Embryonic facial prominence (tissue), 1 donor: ENCODE measurements around the gene DLAT.
"Not testable (repeated sequence)": the region's sequence is repeated elsewhere in the genome, so short reads cannot be mapped to it uniquely, and the experiment has no call there.

Source experiments
- DNase-seq: peaks from one replicate; pipeline ENCODE4 v3.0.0-alpha.2; 2016; ENCODE audit errors: extremely low spot score

The DLAT gene

GRCh38 chr11:112005422-112006094, 19.6 kb upstream of the DLAT start:
- DNase-seq, result no peak

- DNase-seq, result not testable (repeated sequence)
Observed at GRCh38 chr11:112006095-112006441, 19.1 kb upstream of the DLAT start.

- not testable (repeated sequence) for DNase-seq
Observed at GRCh38 chr11:112011451-112011850, 13.8 kb upstream of the DLAT start.

- no peak for DNase-seq
Observed at GRCh38 chr11:112012874-112013273, 12.3 kb upstream of the DLAT start.

- DNase-seq, result no peak
Observed at GRCh38 chr11:112013497-112014164, 11.6 kb upstream of the DLAT start.

- no peak for DNase-seq
Observed at GRCh38 chr11:112016088-112016764, 9.0 kb upstream of the DLAT start.

DNA sequence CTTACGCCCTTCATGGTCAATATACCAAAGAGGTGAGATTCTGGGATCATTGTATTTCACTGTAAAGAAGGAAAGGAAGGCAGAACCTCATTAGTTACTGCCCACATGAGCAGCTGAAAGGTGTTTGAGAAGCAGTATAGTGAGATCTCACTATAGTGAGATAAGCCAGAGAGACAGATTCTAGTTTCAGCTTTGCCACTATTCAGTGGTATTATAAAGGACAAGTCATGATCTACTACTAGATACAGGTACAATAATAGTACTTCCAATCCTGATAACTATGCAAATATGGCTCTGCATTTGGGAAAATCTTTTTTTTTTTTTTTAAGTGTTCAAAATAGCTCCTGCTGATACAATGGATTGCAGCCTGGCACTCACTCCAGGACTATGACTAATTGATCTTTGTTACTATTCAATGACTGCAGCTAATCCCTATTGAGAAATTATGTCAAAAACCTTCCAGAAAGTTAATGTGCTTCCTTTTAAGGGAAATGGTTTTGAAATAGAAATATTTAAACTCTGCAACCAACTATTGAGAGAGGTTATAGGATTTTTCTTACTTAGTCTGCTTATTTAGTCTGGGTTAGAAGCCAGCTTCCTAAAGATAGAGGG, 8.3 kb upstream of the DLAT start:
- DNase-seq, result no peak

GRCh38 chr11:112017538-112017937, 7.7 kb upstream of the DLAT start:
- no peak for DNase-seq

DNA sequence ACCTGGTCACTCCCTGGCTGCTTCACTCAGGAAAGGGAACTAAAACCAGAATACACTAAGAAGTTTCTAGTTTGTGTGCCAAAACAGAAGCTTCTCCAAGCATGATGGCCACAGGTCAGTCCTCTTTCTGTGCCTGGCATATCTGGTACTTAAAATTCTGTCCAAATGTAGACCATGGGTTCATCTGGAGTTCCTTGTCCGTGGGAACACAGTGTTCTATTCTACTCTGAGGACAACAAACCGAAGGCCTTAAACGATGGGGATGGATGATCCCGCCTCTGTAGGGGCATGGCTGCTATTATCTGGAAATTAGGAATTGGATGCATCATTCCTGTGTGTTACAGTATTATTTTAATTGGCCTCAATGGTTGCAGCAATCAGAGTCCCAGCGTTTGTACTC, 6.1 kb upstream of the DLAT start:
- DNase-seq, result no peak

GRCh38 chr11:112023104-112023503, 2.1 kb upstream of the DLAT start:
- DNase-seq, result no peak

GRCh38 chr11:112024178-112024772, 933 bp upstream of the DLAT start:
- DNase-seq, result no peak

- DNase-seq, result no peak
Observed at GRCh38 chr11:112025707-112026106, 499 bp downstream of the DLAT start.

DNA sequence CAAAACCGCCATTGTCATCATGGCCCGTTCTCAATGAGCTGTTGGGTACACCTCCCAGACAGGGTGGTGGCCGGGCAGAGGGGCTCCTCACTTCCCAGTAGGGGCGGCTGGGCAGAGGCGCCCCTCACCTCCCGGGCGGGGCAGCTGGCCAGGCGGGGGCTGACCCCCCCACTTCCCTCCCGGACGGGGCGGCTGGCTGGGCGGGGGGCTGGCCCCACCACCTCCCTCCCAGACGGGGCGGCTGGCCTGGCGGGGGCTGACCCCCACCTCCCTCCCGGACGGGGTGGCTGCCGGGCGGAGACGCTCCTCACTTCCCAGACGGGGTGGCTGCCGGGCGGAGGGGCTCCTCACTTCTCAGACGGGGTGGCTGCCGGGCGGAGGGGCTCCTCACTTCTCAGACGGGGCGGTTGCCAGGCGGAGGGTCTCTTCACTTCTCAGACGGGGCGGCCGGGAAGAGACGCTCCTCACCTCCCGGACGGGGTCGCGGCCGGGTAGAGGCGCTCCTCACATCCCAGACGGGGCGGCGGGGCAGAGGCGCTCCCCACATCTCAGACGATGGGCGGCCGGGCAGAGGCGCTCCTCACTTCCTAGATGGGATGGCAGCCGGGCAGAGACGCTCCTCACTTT, 1.7 kb downstream of the DLAT start:
- not testable (repeated sequence) for DNase-seq

DNA sequence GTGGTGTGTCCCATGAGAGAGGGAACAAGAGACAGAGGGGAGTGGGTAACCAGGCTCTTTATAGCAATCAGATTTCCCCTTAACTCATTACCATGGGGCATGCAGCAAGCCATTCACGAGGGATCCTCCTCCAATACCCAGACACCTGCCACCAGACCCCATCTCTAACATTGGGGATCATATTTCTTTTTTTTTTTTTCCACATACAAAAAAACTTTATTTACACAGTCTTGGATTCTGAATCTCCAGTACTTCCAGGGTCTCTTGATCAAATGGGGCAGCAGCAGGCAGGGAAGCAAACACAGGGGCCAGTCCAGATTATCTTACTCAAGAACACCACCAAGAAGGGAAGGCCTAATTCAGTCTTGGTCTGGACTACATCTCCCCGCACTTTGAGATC, 4.3 kb downstream of the DLAT start:
- DNase-seq, result no peak

DNA sequence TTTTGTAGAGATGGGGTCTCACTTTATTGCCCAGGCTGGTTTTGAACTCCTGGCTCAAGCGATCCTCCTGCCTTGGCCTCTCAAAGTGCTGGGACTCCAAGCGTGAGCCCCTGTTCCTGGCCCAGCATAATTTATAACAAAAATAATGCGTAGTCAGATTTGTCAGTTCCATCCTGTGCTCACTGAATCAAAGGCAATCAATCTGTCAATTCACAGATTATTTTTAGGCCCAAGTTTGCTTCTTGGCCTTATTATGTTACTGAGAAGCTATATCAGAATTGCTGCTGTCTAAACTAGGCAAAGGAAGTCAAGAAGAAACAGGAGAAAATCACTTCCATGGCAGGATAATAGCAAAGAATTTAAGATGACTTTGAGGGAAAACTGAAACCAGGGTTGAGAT, 8.7 kb downstream of the DLAT start:
- DNase-seq, result no peak

DNA sequence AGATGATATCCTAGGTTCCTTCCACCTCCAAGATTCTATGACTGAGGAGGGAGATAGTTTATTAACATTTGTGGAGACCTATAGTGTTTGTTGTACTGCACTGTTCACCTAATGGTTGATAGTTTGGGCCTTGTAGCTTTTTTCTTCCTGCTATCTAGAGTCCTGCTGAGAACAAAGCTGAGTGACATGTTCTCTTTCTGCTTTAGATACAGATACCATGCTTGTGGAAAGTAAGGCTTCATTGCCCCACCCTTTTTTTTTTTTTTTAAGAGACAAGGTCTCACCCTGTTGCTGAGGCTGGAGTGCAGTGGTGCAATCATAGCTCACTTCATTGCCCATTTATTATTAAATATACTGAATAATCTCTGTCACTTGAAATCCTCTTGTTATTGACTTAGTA, 12.3 kb downstream of the DLAT start:
- DNase-seq, result no peak

GRCh38 chr11:112042161-112042960, 17.2 kb downstream of the DLAT start:
- no peak for DNase-seq

- DNase-seq, result no peak
Observed at GRCh38 chr11:112042961-112043304, 17.7 kb downstream of the DLAT start.

DNA sequence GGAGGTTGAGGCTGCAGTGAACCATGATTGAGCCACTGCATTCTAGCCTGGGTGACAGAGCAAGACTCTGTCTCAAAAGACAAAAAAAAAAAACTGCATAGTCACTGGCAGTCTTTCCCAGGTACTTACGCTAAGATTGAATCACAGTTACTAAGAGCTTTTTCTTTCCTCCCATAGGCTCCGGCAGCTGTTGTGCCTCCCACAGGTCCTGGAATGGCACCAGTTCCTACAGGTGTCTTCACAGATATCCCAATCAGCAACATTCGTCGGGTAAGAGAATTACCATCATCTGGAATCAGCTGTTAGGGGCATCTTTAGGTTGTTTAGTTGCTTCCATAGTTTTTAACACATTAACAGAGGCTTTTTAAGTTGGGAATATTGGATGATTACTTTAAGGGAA, 19.8 kb downstream of the DLAT start:
- no peak for DNase-seq

DNA sequence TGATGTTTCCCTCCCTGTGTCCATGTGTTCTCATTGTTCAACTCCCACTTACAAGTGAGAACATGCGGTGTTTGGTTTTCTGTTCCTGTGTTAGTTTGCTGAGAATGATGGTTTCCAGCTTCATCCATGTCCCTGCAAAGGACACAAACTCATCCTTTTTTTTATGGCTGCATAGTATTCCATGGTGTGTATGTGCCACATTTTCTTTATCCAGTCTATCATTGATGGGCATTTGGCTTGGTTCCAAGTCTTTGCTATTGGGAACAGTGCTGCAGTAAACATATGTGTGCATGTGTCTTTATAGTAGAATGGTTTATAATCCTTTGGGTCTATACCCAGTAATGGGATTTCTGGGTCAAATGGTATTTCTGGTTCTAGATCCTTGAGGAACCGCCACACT, 21.4 kb downstream of the DLAT start:
- not testable (repeated sequence) for DNase-seq

- DNase-seq, result not testable (repeated sequence)
Observed at GRCh38 chr11:112048256-112048655, 23.0 kb downstream of the DLAT start.
